ENCODE data around the gene IFT43. TPM values are rescaled to one million over a fixed set of nuclear protein-coding genes. Genes with fewer than 3 reads are reported as not detected.

IFT43 gene
- total and polyA plus RNA-seq, 9 of the 15 experiments (the other 6 are each of a cell fraction or from before 2014, with no cell fraction given), result 4.9 to 12.8 (median 8.0) TPM

- no peak for TF ChIP-seq ZNF518B (CRISPR knock-in tag; IDR thresholded peaks at IDR 0.05)
- no peak for TF ChIP-seq NCOA6 (IDR thresholded peaks at IDR 0.05)
- TF ChIP-seq HMGXB4 (CRISPR knock-in tag; IDR thresholded peaks at IDR 0.05), result no peak
- TF ChIP-seq JUND (IDR thresholded peaks at IDR 0.05; ENCODE audit: borderline replicate concordance, low read depth, low read length), result no peak
- TF ChIP-seq JUND (tag; IDR thresholded peaks at IDR 0.05; ENCODE audit: borderline replicate concordance, low read depth, low read length), result no peak
These were observed 14.6 kb upstream of the IFT43 start (continued) for GRCh38 chr14:75970989-75971388.

- Histone ChIP-seq H2AFZ (ENCODE audit: low read depth, low read length) (no peak overlapping the region), H3K36me3 (ENCODE audit: control insufficient read depth, insufficient read depth, low read length) (no peaks in the 10 kb centered on the region), H3K4me2 (ENCODE audit: insufficient read depth, low read length) (no peak overlapping the region), H3K27me3 (ENCODE audit: control insufficient read depth in 2 of 2, insufficient read depth in 2 of 2, low read length in 2 of 2) (no peaks in the 10 kb centered on the region), H3K9me1 (ENCODE audit: control insufficient read depth, insufficient read depth, low read length) (no peaks in the 10 kb centered on the region), H3K27ac (ENCODE audit: extremely low read depth, low read depth, low read length) (no peak overlapping the region), H3K9me3 (replicated peaks; ENCODE audit: control insufficient read depth, insufficient read depth, low read depth, low read length) (no peaks in the 10 kb centered on the region), H3K4me1 (replicated peaks in 1 of 2; ENCODE audit: control insufficient read depth in 2 of 2, insufficient read depth in 2 of 2, low read length in 2 of 2) (no peaks in the 10 kb centered on the region), H3K4me3 (no peak overlapping the region), H3K9ac (ENCODE audit: insufficient read depth in 1 of 2, low read depth in 2 of 2, low read length in 2 of 2) (no peak overlapping the region), H3K79me2 (ENCODE audit: control insufficient read depth, insufficient read depth, low read length) (no peaks in the 10 kb centered on the region), H4K20me1 (replicated peaks; ENCODE audit: control insufficient read depth, insufficient read depth, low read length) (no peaks in the 10 kb centered on the region)
- 63% methylated on average over 13 of the region's 15 CpGs for WGBS (ENCODE audit: insufficient coverage, low coverage, missing lambda C conversion rate)
- ChIA-PET CTCF (ENCODE audit: low intra/inter-chr PET ratio) (no interaction called here), POLR2A (interaction anchor here (1.0 to 1.4 kb wide), 2 partner anchors 14 to 670 kb away, joined by 3 read pairs; no protein-coding TSS in a partner anchor)
- in situ Hi-C loops (cut with MboI), result loop anchor here (10.0 kb wide), 1 partner anchor 167 kb away; no protein-coding TSS in a partner anchor
- no peak for DNase-seq (ENCODE audit: extremely low read depth in 1 of 4, low spot score in 3 of 4)
- no peak for ATAC-seq
- BruUV-seq (replicated peaks), result no TSS peak
- no peak for FAIRE-seq
- intact Hi-C loops (cut with micrococcal nuclease), result no loop called here
- TF ChIP-seq ZNF143 (CRISPR knock-in tag; IDR thresholded peaks at IDR 0.05), result no peak
- TF ChIP-seq ZNF280A (IDR thresholded peaks at IDR 0.05; ENCODE audit: low read depth, partially characterized antibody), result no peak
- no peak for TF ChIP-seq MTA1 (IDR thresholded peaks at IDR 0.05; ENCODE audit: borderline replicate concordance)
- TF ChIP-seq NONO (IDR thresholded peaks at IDR 0.05; ENCODE audit: low read depth in 2 of 2, low read length in 1 of 2), result no peak
- no peak for TF ChIP-seq PREB (CRISPR knock-in tag; IDR thresholded peaks at IDR 0.05)
- no peak for TF ChIP-seq SIN3B (IDR thresholded peaks at IDR 0.05; ENCODE audit: low read depth)
- TF ChIP-seq ZNF24 (IDR thresholded peaks at IDR 0.05), result no peak
- TF ChIP-seq ZNF354B (CRISPR knock-in tag; IDR thresholded peaks at IDR 0.05), result no peak
- TF ChIP-seq GABPB1 (CRISPR knock-in tag; IDR thresholded peaks at IDR 0.05), result no peak
- TF ChIP-seq ZBTB8A (IDR thresholded peaks at IDR 0.05; ENCODE audit: partially characterized antibody), result no peak
These were observed 14.1 kb upstream of the IFT43 start for GRCh38 chr14:75971509-75971908.

Data from K562 (cell line).